ENCODE results near the gene PADI2. TPM values are rescaled to one million over a fixed set of nuclear protein-coding genes. Genes with fewer than 3 reads are reported as not detected.
A peak's percentile ranks its signal among the peaks of the same experiment; 100 is the strongest.
"Not testable (repeated sequence)": the region's sequence is repeated elsewhere in the genome, so short reads cannot be mapped to it uniquely, and the experiment has no call there.

Gene PADI2
- total RNA-seq, 1 experiment from 2014 or later, result 3.0 TPM

- Mint-ChIP-seq H3K36me3 (ENCODE audit: insufficient read depth in 1 of 3, low read depth in 3 of 3) (no peaks in the 10 kb centered on the region), H3K27ac (no peak overlapping the region), H3K9me3 (peaks cover 2 to 3% of the 10 kb centered on the region in 2 experiments; a peak in 1 of 5 replicates), H3K4me1 (peaks cover 4 to 22% of the 10 kb centered on the region in 2 experiments), H3K4me3 (no peak overlapping the region), H3K27me3 (ENCODE audit: low read depth) (peaks cover 5% of the 10 kb centered on the region; the same call in 1 of the 2 replicates)
- no peak overlapping the region for H2BK15ac ChIP-seq (ENCODE audit: low read depth, low read length)
- no peak overlapping the region for H2BK120ac ChIP-seq (ENCODE audit: low read depth, low read length, poor library complexity, severe bottlenecking)
- no peak overlapping the region for H3K56ac ChIP-seq (ENCODE audit: insufficient read length, low read depth, low read length)
- no peak overlapping the region for H3T11ph ChIP-seq (ENCODE audit: low read length)
- no peak overlapping the region for H3K9ac ChIP-seq (ENCODE audit: extremely low read depth, insufficient read length, low read length)
- H3K4me1 ChIP-seq (ENCODE audit: insufficient read depth, low read length), result no peaks in the 10 kb centered on the region
- no peak overlapping the region for H3K18ac ChIP-seq (ENCODE audit: insufficient read length, low read depth, low read length)
- H3K79me1 ChIP-seq (ENCODE audit: insufficient read depth, low read depth, low read length, poor library complexity, severe bottlenecking), result no peaks in the 10 kb centered on the region
- no peaks in the 10 kb centered on the region for H3K79me2 ChIP-seq (ENCODE audit: insufficient read depth, low read length)
- no peak for DNase-seq
- no peak overlapping the region for H2AK5ac ChIP-seq (ENCODE audit: insufficient read length, low read length)
- H3K14ac ChIP-seq (ENCODE audit: insufficient read depth, low read length), result no peak overlapping the region
- H4K91ac ChIP-seq (ENCODE audit: insufficient read length, low read depth, low read length), result no peak overlapping the region
- H3K23ac ChIP-seq (ENCODE audit: insufficient read length, low read depth, low read length), result no peak overlapping the region
- H3K4me2 ChIP-seq (ENCODE audit: insufficient read depth, insufficient read length, low read length), result no peak overlapping the region
- no peak overlapping the region for H2BK5ac ChIP-seq (ENCODE audit: insufficient read length, low read length)
- H3K4ac ChIP-seq (ENCODE audit: low read depth, low read length), result no peak overlapping the region
- H3K23me2 ChIP-seq (ENCODE audit: insufficient read length, low read depth, low read length, poor library complexity, severe bottlenecking), result no peaks in the 10 kb centered on the region
- no peak overlapping the region for H2AFZ ChIP-seq (ENCODE audit: low read length)
- H4K8ac ChIP-seq (replicated peaks; ENCODE audit: insufficient read length, low read depth, low read length), result no peak overlapping the region
- no peak overlapping the region for H3K27ac ChIP-seq (ENCODE audit: insufficient read length, low read depth, low read length)
- H4K5ac ChIP-seq (ENCODE audit: insufficient read length, low read depth, low read length), result no peak overlapping the region
- no peak overlapping the region for H2BK12ac ChIP-seq (ENCODE audit: insufficient read length, low read depth, low read length)
- TF ChIP-seq, protein P1, sequence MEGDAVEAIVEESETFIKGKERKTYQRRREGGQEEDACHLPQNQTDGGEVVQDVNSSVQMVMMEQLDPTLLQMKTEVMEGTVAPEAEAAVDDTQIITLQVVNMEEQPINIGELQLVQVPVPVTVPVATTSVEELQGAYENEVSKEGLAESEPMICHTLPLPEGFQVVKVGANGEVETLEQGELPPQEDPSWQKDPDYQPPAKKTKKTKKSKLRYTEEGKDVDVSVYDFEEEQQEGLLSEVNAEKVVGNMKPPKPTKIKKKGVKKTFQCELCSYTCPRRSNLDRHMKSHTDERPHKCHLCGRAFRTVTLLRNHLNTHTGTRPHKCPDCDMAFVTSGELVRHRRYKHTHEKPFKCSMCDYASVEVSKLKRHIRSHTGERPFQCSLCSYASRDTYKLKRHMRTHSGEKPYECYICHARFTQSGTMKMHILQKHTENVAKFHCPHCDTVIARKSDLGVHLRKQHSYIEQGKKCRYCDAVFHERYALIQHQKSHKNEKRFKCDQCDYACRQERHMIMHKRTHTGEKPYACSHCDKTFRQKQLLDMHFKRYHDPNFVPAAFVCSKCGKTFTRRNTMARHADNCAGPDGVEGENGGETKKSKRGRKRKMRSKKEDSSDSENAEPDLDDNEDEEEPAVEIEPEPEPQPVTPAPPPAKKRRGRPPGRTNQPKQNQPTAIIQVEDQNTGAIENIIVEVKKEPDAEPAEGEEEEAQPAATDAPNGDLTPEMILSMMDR (conservative IDR thresholded peaks at IDR 0.05), result no peak
- H3K27me3 ChIP-seq (ENCODE audit: insufficient read depth, low read length), result no peaks in the 10 kb centered on the region
- no CpG with 5 or more reads among the region's 7 CpGs for WGBS (ENCODE audit: extremely low coverage, insufficient read length, low lambda C conversion rate)
- H3K9me3 ChIP-seq (ENCODE audit: control insufficient read depth, low read depth, low read length), result no peaks in the 10 kb centered on the region
- no peaks in the 10 kb centered on the region for H4K20me1 ChIP-seq (ENCODE audit: control insufficient read depth, insufficient read depth, insufficient read length)
- H2BK20ac ChIP-seq (ENCODE audit: low read depth, low read length, poor library complexity, severe bottlenecking), result no peak overlapping the region
These were observed 53.6 kb downstream of the PADI2 start for GRCh38 chr1:17065666-17066065.

- not testable (repeated sequence) for H3K9ac ChIP-seq (ENCODE audit: extremely low read depth, insufficient read length, low read length); H2AFZ ChIP-seq (ENCODE audit: low read length); H2BK120ac ChIP-seq (ENCODE audit: low read depth, low read length, poor library complexity, severe bottlenecking); H4K20me1 ChIP-seq (ENCODE audit: control insufficient read depth, insufficient read depth, insufficient read length); H3K4me2 ChIP-seq (ENCODE audit: insufficient read depth, insufficient read length, low read length); H3K4me1 ChIP-seq (ENCODE audit: insufficient read depth, low read length); H3K27ac ChIP-seq (ENCODE audit: insufficient read length, low read depth, low read length); H2BK15ac ChIP-seq (ENCODE audit: low read depth, low read length); H3K79me1 ChIP-seq (ENCODE audit: insufficient read depth, low read depth, low read length, poor library complexity, severe bottlenecking); H3T11ph ChIP-seq (ENCODE audit: low read length); H2BK20ac ChIP-seq (ENCODE audit: low read depth, low read length, poor library complexity, severe bottlenecking); H3K9me3 ChIP-seq (ENCODE audit: control insufficient read depth, low read depth, low read length); H4K91ac ChIP-seq (ENCODE audit: insufficient read length, low read depth, low read length); H3K79me2 ChIP-seq (ENCODE audit: insufficient read depth, low read length); H3K18ac ChIP-seq (ENCODE audit: insufficient read length, low read depth, low read length); H3K23ac ChIP-seq (ENCODE audit: insufficient read length, low read depth, low read length); H3K56ac ChIP-seq (ENCODE audit: insufficient read length, low read depth, low read length); H3K27me3 ChIP-seq (ENCODE audit: insufficient read depth, low read length); H2AK5ac ChIP-seq (ENCODE audit: insufficient read length, low read length); H2BK5ac ChIP-seq (ENCODE audit: insufficient read length, low read length); H4K5ac ChIP-seq (ENCODE audit: insufficient read length, low read depth, low read length); H3K4me3 Mint-ChIP-seq; H3K36me3 Mint-ChIP-seq (ENCODE audit: insufficient read depth in 1 of 3, low read depth in 3 of 3); H4K8ac ChIP-seq (replicated peaks; ENCODE audit: insufficient read length, low read depth, low read length); H3K14ac ChIP-seq (ENCODE audit: insufficient read depth, low read length); H2BK12ac ChIP-seq (ENCODE audit: insufficient read length, low read depth, low read length); H3K9me3 Mint-ChIP-seq; H3K4ac ChIP-seq (ENCODE audit: low read depth, low read length); DNase-seq; H3K23me2 ChIP-seq (ENCODE audit: insufficient read length, low read depth, low read length, poor library complexity, severe bottlenecking)
- Mint-ChIP-seq H3K27me3 (ENCODE audit: low read depth) (peaks cover 12% of the 10 kb centered on the region), H3K27ac (peak overlapping the region in 1 of 3 experiments; percentile 87; a peak in 1 of 7 replicates), H3K4me1 (peaks cover 17 to 36% of the 10 kb centered on the region in 2 experiments)
- no CpG with 5 or more reads among the region's 7 CpGs for WGBS (ENCODE audit: extremely low coverage, insufficient read length, low lambda C conversion rate)
These were observed 56.5 kb downstream of the PADI2 start for GRCh38 chr1:17062751-17063150.
